HepG2 (cell line): Measurements from ENCODE around the gene HTRA2. TPM values are rescaled to one million over a fixed set of nuclear protein-coding genes. Genes with fewer than 3 reads are reported as not detected.

Experiments used
- FOXA3 ChIP-seq: IDR thresholded peaks from 2 replicates; pipeline ENCODE4 v1.6.1; 2016; ENCODE audit warnings: missing genetic modification reagents, missing compliant biosample characterization
- HNF4A ChIP-seq: sonication (generic); formaldehyde crosslinking; IDR thresholded peaks from 2 replicates; pipeline ENCODE4 v1.4.0; 2020; ENCODE audit warnings: missing genetic modification reagents
- ISL2 ChIP-seq: sonication (generic); formaldehyde crosslinking; IDR thresholded peaks from 2 replicates; pipeline ENCODE4 v1.5.0; 2020; ENCODE audit warnings: missing genetic modification reagents
- KDM5B ChIP-seq: sonication (generic); formaldehyde crosslinking; IDR thresholded peaks from 2 replicates; pipeline ENCODE4 v1.4.0; 2020; ENCODE audit warnings: missing genetic modification reagents, mild to moderate bottlenecking, borderline replicate concordance
- MATR3 ChIP-seq: sonication (generic); formaldehyde crosslinking; IDR thresholded peaks from 2 replicates; pipeline ENCODE4 v1.4.0; 2020; ENCODE audit warnings: missing genetic modification reagents
- REL ChIP-seq: sonication (generic); formaldehyde crosslinking; conservative IDR thresholded peaks from 2 replicates; pipeline ENCODE4 v1.8.0; 2022; ENCODE audit warnings: mild to moderate bottlenecking, missing genetic modification reagents, moderate library complexity
- RFXAP ChIP-seq: sonication (generic); formaldehyde crosslinking; IDR thresholded peaks from 2 replicates; pipeline ENCODE4 v1.4.0; 2020; ENCODE audit warnings: missing genetic modification reagents, borderline replicate concordance
- SOX6 ChIP-seq, 2 experiments: fragments of 450-650 bp in 1 of 2; sonication (generic) in 1 of 2; formaldehyde crosslinking in 1 of 2; IDR thresholded peaks; 2 replicates each; pipeline versions ENCODE4 v1.4.0 to v1.6.1; 2017 to 2020; ENCODE audit warnings: antibody characterized with exemption in 1 of 2, mild to moderate bottlenecking in 1 of 2, missing genetic modification reagents in 1 of 2
- TBX2 ChIP-seq: sonication (generic); formaldehyde crosslinking; IDR thresholded peaks from 2 replicates; pipeline ENCODE4 v1.5.0; 2020; ENCODE audit warnings: missing genetic modification reagents, mild to moderate bottlenecking, borderline replicate concordance
- ZFY ChIP-seq: sonication (generic); formaldehyde crosslinking; IDR thresholded peaks from 2 replicates; pipeline ENCODE4 v1.4.0; 2020; ENCODE audit warnings: missing genetic modification reagents
- ZMYM4 ChIP-seq: sonication (generic); formaldehyde crosslinking; IDR thresholded peaks from 2 replicates; pipeline ENCODE4 v1.8.1; 2023; ENCODE audit warnings: mild to moderate bottlenecking, missing genetic modification reagents
- ZNF296 ChIP-seq: sonication (generic); formaldehyde crosslinking; conservative IDR thresholded peaks from 2 replicates; pipeline ENCODE4 v1.5.0; 2020; ENCODE audit warnings: mild to moderate bottlenecking, missing genetic modification reagents
- polyA plus RNA-seq, 8 experiments: library from polyadenylated mRNA; depleted of rRNA in 3 of 8; stranded (reverse) in 7 of 8; unstranded in 1 of 8; fragments of >200 nt; fragmentation: Illumina TruSeq in 4 of 8; extraction: Trizol in 4 of 8; gene quantifications; 2 replicates each; pipeline versions ENCODE4 v1.2.1 to v1.2.3, GENCODE V29; 2011 to 2016; ENCODE audit warnings: low read depth in 4 of 8, missing spikeins in 1 of 8, mixed read lengths in 1 of 8; ENCODE audit not compliant: insufficient read depth in 1 of 8
- total RNA-seq, 5 experiments: library from RNA; depleted of rRNA; stranded (reverse); fragments of >200 nt; fragmentation: Illumina TruSeq; extraction: Trizol; gene quantifications; 2 replicates each; pipeline ENCODE4 v1.2.3, GENCODE V29; 2016; ENCODE audit warnings: low read depth in 1 of 5
- TF ChIP-seq, protein P1 (sequence below): sonication (generic); formaldehyde crosslinking; conservative IDR thresholded peaks from 2 replicates; pipeline ENCODE4 v1.4.0; 2020; ENCODE audit warnings: mild to moderate bottlenecking, missing genetic modification reagents, moderate library complexity
- TF ChIP-seq, protein P2 (sequence below): sonication (generic); formaldehyde crosslinking; IDR thresholded peaks from 2 replicates; pipeline ENCODE4 v1.9.0; 2022; ENCODE audit warnings: missing genetic modification reagents, mild to moderate bottlenecking, borderline replicate concordance
- TF ChIP-seq, protein P3 (sequence below): sonication (generic); formaldehyde crosslinking; IDR thresholded peaks from 2 replicates; pipeline ENCODE4 v1.4.0; 2020; ENCODE audit warnings: missing genetic modification reagents
- TF ChIP-seq, protein P4 (sequence below): sonication (generic); formaldehyde crosslinking; IDR thresholded peaks from 2 replicates; pipeline ENCODE4 v1.5.1; 2020; ENCODE audit warnings: mild to moderate bottlenecking, missing genetic modification reagents, moderate library complexity

The HTRA2 gene
- total and polyA plus RNA-seq, 2 of the 13 experiments (the other 11 are each of a cell fraction or from before 2014, with no cell fraction given): 47.7 to 50.3 TPM

DNA sequence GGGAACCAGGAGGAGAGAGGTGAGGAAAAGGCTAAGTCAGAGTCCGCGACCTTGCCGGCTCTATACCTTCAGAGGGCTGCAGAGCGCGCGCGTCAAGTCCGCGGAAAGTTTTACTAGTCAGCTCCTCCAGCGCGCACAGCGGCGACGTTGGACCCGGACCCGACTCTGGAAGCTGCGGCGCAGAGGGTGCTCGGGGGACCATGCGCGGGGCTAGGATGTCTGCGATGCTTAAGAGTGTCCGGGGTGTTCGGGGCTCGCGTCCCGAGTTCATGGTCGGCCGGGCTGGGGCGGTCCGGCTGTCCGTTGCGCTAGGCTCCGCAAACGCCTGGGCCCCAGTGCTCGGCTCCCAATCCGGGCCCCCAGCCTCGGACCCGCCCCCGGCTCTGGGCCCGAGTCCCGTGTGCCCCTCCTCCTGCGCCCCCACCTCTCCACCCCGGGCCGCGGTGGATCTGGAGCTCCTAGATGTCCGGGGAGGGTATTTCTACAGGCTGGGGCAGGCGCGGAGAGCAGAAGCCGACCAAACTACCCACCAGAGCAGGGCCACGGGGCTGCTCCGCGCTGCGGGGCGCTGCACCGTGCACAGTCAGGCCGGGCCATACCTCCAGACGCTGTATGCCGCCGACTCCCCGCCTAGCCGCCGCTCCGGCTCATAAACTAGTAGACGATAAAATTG, 30.3 kb upstream of the HTRA2 start, which contains the start of gene LBX2 (continued):
- TF ChIP-seq, protein P1, sequence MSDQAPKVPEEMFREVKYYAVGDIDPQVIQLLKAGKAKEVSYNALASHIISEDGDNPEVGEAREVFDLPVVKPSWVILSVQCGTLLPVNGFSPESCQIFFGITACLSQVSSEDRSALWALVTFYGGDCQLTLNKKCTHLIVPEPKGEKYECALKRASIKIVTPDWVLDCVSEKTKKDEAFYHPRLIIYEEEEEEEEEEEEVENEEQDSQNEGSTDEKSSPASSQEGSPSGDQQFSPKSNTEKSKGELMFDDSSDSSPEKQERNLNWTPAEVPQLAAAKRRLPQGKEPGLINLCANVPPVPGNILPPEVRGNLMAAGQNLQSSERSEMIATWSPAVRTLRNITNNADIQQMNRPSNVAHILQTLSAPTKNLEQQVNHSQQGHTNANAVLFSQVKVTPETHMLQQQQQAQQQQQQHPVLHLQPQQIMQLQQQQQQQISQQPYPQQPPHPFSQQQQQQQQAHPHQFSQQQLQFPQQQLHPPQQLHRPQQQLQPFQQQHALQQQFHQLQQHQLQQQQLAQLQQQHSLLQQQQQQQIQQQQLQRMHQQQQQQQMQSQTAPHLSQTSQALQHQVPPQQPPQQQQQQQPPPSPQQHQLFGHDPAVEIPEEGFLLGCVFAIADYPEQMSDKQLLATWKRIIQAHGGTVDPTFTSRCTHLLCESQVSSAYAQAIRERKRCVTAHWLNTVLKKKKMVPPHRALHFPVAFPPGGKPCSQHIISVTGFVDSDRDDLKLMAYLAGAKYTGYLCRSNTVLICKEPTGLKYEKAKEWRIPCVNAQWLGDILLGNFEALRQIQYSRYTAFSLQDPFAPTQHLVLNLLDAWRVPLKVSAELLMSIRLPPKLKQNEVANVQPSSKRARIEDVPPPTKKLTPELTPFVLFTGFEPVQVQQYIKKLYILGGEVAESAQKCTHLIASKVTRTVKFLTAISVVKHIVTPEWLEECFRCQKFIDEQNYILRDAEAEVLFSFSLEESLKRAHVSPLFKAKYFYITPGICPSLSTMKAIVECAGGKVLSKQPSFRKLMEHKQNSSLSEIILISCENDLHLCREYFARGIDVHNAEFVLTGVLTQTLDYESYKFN (CRISPR knock-in tag): 0 out of 2 replicates have a peak, but pooled peaks have one; percentile 20
- TF ChIP-seq, protein P2, sequence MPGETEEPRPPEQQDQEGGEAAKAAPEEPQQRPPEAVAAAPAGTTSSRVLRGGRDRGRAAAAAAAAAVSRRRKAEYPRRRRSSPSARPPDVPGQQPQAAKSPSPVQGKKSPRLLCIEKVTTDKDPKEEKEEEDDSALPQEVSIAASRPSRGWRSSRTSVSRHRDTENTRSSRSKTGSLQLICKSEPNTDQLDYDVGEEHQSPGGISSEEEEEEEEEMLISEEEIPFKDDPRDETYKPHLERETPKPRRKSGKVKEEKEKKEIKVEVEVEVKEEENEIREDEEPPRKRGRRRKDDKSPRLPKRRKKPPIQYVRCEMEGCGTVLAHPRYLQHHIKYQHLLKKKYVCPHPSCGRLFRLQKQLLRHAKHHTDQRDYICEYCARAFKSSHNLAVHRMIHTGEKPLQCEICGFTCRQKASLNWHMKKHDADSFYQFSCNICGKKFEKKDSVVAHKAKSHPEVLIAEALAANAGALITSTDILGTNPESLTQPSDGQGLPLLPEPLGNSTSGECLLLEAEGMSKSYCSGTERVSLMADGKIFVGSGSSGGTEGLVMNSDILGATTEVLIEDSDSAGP (CRISPR knock-in tag): peak; percentile 60; the same call in 1 of the 2 replicates
- TF ChIP-seq MATR3 (CRISPR knock-in tag): no peak
- TF ChIP-seq ISL2 (CRISPR knock-in tag): 0 out of 2 replicates have a peak, but pooled peaks have one; percentile 18
- TF ChIP-seq ZFY (CRISPR knock-in tag): peak; percentile 67
- TF ChIP-seq, protein P3, sequence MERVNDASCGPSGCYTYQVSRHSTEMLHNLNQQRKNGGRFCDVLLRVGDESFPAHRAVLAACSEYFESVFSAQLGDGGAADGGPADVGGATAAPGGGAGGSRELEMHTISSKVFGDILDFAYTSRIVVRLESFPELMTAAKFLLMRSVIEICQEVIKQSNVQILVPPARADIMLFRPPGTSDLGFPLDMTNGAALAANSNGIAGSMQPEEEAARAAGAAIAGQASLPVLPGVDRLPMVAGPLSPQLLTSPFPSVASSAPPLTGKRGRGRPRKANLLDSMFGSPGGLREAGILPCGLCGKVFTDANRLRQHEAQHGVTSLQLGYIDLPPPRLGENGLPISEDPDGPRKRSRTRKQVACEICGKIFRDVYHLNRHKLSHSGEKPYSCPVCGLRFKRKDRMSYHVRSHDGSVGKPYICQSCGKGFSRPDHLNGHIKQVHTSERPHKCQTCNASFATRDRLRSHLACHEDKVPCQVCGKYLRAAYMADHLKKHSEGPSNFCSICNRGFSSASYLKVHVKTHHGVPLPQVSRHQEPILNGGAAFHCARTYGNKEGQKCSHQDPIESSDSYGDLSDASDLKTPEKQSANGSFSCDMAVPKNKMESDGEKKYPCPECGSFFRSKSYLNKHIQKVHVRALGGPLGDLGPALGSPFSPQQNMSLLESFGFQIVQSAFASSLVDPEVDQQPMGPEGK: peak; percentile 84
- TF ChIP-seq RFXAP (CRISPR knock-in tag): peak; percentile 15; the same call in 1 of the 2 replicates
- 0 out of 2 replicates have a peak, but pooled peaks have one; percentile 21 for TF ChIP-seq KDM5B (CRISPR knock-in tag)
- TF ChIP-seq REL: 0 out of 2 replicates have a peak, but pooled peaks have one; percentile 62
- TF ChIP-seq FOXA3: no peak
- TF ChIP-seq, protein P4, sequence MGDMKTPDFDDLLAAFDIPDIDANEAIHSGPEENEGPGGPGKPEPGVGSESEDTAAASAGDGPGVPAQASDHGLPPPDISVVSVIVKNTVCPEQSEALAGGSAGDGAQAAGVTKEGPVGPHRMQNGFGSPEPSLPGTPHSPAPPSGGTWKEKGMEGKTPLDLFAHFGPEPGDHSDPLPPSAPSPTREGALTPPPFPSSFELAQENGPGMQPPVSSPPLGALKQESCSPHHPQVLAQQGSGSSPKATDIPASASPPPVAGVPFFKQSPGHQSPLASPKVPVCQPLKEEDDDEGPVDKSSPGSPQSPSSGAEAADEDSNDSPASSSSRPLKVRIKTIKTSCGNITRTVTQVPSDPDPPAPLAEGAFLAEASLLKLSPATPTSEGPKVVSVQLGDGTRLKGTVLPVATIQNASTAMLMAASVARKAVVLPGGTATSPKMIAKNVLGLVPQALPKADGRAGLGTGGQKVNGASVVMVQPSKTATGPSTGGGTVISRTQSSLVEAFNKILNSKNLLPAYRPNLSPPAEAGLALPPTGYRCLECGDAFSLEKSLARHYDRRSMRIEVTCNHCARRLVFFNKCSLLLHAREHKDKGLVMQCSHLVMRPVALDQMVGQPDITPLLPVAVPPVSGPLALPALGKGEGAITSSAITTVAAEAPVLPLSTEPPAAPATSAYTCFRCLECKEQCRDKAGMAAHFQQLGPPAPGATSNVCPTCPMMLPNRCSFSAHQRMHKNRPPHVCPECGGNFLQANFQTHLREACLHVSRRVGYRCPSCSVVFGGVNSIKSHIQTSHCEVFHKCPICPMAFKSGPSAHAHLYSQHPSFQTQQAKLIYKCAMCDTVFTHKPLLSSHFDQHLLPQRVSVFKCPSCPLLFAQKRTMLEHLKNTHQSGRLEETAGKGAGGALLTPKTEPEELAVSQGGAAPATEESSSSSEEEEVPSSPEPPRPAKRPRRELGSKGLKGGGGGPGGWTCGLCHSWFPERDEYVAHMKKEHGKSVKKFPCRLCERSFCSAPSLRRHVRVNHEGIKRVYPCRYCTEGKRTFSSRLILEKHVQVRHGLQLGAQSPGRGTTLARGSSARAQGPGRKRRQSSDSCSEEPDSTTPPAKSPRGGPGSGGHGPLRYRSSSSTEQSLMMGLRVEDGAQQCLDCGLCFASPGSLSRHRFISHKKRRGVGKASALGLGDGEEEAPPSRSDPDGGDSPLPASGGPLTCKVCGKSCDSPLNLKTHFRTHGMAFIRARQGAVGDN (CRISPR knock-in tag): peak; percentile 62
- TF ChIP-seq HNF4A: peak; percentile 24; the same call in 1 of the 2 replicates
- TF ChIP-seq TBX2 (CRISPR knock-in tag): peak; percentile 61; the same call in 1 of the 2 replicates
- peak; percentile 5; the same call in 1 of the 2 replicates for TF ChIP-seq ZMYM4 (CRISPR knock-in tag)
- TF ChIP-seq ZNF296 (CRISPR knock-in tag): no peak
- TF ChIP-seq SOX6 (IDR thresholded peaks at IDR 0.05): no peak
- peak; percentile 24; the same call in 1 of the 2 replicates for TF ChIP-seq SOX6 (CRISPR knock-in tag; IDR thresholded peaks at IDR 0.05)
